ENCODE data around the gene TLCD5. TPM values are rescaled to one million over a fixed set of nuclear protein-coding genes. Genes with fewer than 3 reads are reported as not detected.

Gene TLCD5
- total RNA-seq, 4 donors from 2014 or later, result 0.51 to 17.1 (median 6.4) TPM

GRCh38 chr11:120344302-120345004 is 19.4 kb downstream of the TLCD5 start:
- Histone ChIP-seq H3K9me3 (no peaks in the 10 kb centered on the region), H3K36me3 (no peaks in the 10 kb centered on the region), H3K4me3 (no peak overlapping the region), H3K4me1 (peaks cover 0 to 18% of the 10 kb centered on the region in 2 donors), H3K27me3 (no peaks in the 10 kb centered on the region), H3K27ac (no peak overlapping the region)
- intact Hi-C loops (cut with DNase I; ENCODE audit: low total_unique reads), result no loop called here
- no peak for DNase-seq
- TF ChIP-seq POLR2A (IDR thresholded peaks at IDR 0.05) (no peak), CTCF (IDR thresholded peaks at IDR 0.05) (no peak)

- TF ChIP-seq POLR2A (IDR thresholded peaks at IDR 0.05) (no peak), CTCF (IDR thresholded peaks at IDR 0.05) (no peak)
- no peaks in the 10 kb centered on the region for H3K27me3 ChIP-seq
- H3K36me3 ChIP-seq, result no peaks in the 10 kb centered on the region
- peak overlapping the region in 1 of 2 donors; percentile 73 for H3K27ac ChIP-seq
- no peak overlapping the region for H3K4me3 ChIP-seq
- peaks cover 0 to 14% of the 10 kb centered on the region in 2 donors for H3K4me1 ChIP-seq
- intact Hi-C loops (cut with DNase I; ENCODE audit: low total_unique reads), result no loop called here
- H3K9me3 ChIP-seq, result no peaks in the 10 kb centered on the region
- DNase-seq, result no peak
Measured at GRCh38 chr11:120346233-120346632, 21.1 kb downstream of the TLCD5 start.

DNA sequence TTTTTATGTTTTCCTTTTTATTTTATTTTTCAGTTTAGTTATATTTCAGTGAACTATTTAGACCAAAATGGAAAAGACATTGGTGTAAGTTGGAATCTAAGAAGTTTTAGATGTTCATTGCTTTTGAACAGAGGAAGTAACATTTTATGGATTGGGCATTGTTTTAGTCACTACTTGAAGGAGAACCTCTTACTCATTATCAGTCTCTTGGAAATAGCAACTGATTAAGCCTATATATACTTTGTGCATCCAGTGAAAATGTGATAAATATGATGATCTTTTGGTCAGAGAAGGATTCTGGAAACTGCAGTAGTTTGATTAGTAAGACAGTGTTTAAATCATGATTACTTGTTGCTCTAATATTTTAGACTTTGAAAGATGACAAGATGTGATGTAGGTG is 25.5 kb downstream of the TLCD5 start:
- Histone ChIP-seq H3K36me3 (no peaks in the 10 kb centered on the region), H3K27me3 (no peaks in the 10 kb centered on the region), H3K9me3 (no peaks in the 10 kb centered on the region), H3K4me1 (peaks cover 0 to 11% of the 10 kb centered on the region in 2 donors), H3K4me3 (no peak overlapping the region), H3K27ac (no peak overlapping the region)
- intact Hi-C loops (cut with DNase I; ENCODE audit: low total_unique reads), result no loop called here
- DNase-seq, result no peak
- no peak for TF ChIP-seq POLR2A (IDR thresholded peaks at IDR 0.05)
- no peak for TF ChIP-seq CTCF (IDR thresholded peaks at IDR 0.05)

DNA sequence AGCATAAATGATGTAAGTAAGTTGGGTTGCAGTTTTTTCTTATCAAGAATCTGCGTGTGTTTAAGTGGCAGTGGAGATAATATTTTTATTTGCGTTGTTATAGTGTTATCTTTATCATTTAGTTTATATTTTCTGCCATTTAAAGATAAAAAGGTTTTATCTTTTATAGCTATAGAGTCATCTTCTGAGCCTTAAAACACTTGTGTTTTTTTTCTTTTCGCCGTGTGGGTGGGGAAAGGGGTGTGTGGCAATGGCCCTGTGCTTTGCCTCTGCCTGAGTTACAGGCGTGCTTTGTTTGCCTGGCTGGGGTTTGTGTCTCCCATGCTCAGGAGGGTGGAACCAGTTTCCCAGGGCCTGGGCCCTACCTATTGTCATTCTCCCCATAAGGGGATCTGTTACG is 27.3 kb downstream of the TLCD5 start:
- Histone ChIP-seq H3K4me1 (no peaks in the 10 kb centered on the region), H3K36me3 (no peaks in the 10 kb centered on the region), H3K27me3 (no peaks in the 10 kb centered on the region), H3K27ac (no peak overlapping the region), H3K4me3 (no peak overlapping the region), H3K9me3 (no peaks in the 10 kb centered on the region)
- no peak for DNase-seq
- intact Hi-C loops (cut with DNase I; ENCODE audit: low total_unique reads), result no loop called here
- TF ChIP-seq POLR2A (IDR thresholded peaks at IDR 0.05) (no peak), CTCF (IDR thresholded peaks at IDR 0.05) (no peak)

- Histone ChIP-seq H3K27me3 (no peaks in the 10 kb centered on the region), H3K27ac (no peak overlapping the region), H3K9me3 (no peaks in the 10 kb centered on the region), H3K36me3 (no peaks in the 10 kb centered on the region), H3K4me1 (no peaks in the 10 kb centered on the region), H3K4me3 (no peak overlapping the region)
- no peak for DNase-seq
- TF ChIP-seq POLR2A (IDR thresholded peaks at IDR 0.05), result no peak
- no peak for TF ChIP-seq CTCF (IDR thresholded peaks at IDR 0.05)
- intact Hi-C loops (cut with DNase I; ENCODE audit: low total_unique reads), result no loop called here
Measured at GRCh38 chr11:120354068-120354467, 29.0 kb downstream of the TLCD5 start.

Measured in uterus (tissue), 4 donors.